ENCODE measurements around the gene CSF1R. TPM values are rescaled to one million over a fixed set of nuclear protein-coding genes. Genes with fewer than 3 reads are reported as not detected.

Gene CSF1R
- total and polyA plus RNA-seq, 7 donors, result 1.2 to 20.0 (median 4.2) TPM

DNA sequence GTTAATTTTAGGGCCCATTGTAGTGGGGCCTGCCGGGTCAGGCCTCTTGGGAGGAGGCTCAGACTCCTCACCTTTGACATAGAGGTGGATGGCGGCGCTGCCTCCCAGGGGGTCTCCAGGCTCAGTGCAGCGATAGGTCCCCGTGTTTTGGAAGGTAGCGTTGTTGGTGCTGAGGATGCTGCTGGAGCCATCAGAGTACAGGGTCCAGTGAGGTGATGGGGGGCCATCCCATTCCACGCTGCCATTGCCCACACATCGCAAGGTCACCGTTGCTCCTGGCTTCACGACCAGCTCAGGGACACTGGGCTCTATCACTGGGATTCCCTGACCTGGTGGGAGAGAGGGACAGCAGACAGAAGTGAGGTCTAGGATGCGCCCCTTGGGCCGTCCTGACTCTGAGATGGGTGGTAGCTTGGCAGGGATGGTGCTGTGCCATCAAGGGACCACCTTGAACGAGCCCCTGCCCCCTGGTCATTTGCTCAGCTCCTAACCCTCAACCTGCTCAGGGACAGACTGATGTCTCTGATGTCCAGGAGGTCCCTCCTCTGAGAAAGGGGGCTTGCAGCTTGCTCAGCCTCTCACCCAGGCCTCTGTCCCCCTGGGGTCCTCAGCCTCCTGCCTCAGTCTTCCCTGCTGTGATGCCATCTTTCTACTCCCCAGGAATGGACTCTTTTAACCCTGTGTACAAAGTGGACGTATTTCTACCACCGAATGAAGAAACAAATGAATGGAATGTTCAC lies 5.5 kb downstream of the CSF1R start:
- no peak overlapping the region for H3K27ac ChIP-seq
- H3K4me3 ChIP-seq, result no peak overlapping the region
- H3K9me3 ChIP-seq, result no peaks in the 10 kb centered on the region
- no peak for TF ChIP-seq CTCF (IDR thresholded peaks at IDR 0.05)
- DNase-seq (no peak), ATAC-seq (no peak)
- H3K36me3 ChIP-seq (ENCODE audit: insufficient read depth in 1 of 2, low read depth in 1 of 2), result no peaks in the 10 kb centered on the region
- intact Hi-C loops (cut with DNase I), result no loop called here
- H3K27me3 ChIP-seq (ENCODE audit: insufficient read depth in 3 of 3, low read length in 2 of 3), result no peaks in the 10 kb centered on the region
- H3K4me1 ChIP-seq, result no peaks in the 10 kb centered on the region
- WGBS, 3 donors, result 81 to 86% (median 81%) methylated on average over 15 of the region's 15 CpGs

- no peak for TF ChIP-seq CTCF (IDR thresholded peaks at IDR 0.05)
- Histone ChIP-seq H3K4me3 (no peak overlapping the region), H3K36me3 (ENCODE audit: insufficient read depth in 1 of 2, low read depth in 1 of 2) (no peaks in the 10 kb centered on the region), H3K27me3 (ENCODE audit: insufficient read depth in 3 of 3, low read length in 2 of 3) (no peaks in the 10 kb centered on the region), H3K9me3 (no peaks in the 10 kb centered on the region), H3K4me1 (no peaks in the 10 kb centered on the region), H3K27ac (no peak overlapping the region)
- intact Hi-C loops (cut with DNase I), result no loop called here
- DNase-seq (peak in 1 of 2 donors; percentile 35), ATAC-seq (no peak)
- WGBS, 3 donors, result 93 to 97% (median 94%) methylated on average over 19 of the region's 19 CpGs
Measured at GRCh38 chr5:150079909-150080461, 6.4 kb downstream of the CSF1R start.

DNA sequence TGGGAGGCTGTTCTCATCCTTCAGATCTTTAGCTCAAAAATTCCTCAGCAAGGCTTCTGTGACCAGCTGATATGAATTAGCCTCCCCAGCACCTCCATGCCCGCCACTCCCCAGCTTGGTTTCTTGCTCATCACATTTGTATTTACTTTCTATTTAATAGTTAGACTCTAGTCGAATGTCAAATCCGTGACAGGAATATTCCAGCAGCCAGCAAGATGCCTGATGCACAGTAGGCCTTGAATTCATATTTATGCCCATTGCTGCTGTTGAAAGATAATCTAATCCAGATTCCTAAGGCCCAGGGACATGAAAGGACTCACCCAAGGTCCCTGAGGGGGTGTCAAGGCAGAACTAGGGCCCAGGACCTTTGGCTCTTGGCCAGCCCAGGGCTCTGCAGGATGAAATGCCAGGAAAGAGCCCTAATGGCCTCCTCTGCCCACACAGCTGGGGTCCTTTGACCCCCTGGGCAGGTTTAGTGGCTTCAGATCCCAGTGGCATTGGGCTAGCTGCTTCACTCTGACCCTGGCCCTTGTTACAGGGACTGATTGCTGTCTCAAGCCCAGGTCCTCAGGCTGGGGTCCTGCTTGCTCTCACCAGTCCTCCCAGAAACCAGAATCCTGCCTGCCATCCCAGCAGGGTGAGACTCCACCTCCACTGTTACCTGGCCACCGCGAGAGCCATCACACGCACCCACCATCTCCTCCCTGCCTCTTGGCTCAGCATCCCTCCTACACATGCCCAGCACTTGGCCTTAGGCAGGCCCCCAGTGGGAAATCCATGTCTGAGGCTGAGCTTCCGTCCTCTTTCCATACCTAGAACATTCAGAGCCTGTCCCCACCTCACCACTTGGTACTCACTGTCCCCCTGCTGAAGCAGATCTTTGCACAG lies 7.3 kb downstream of the CSF1R start:
- intact Hi-C loops (cut with DNase I), result no loop called here
- H3K27ac ChIP-seq, result no peak overlapping the region
- peak in 1 of 2 donors; percentile 45 for DNase-seq
- no peaks in the 10 kb centered on the region for H3K27me3 ChIP-seq (ENCODE audit: insufficient read depth in 3 of 3, low read length in 2 of 3)
- no peak for TF ChIP-seq CTCF (IDR thresholded peaks at IDR 0.05)
- no peaks in the 10 kb centered on the region for H3K9me3 ChIP-seq
- H3K4me3 ChIP-seq, result no peak overlapping the region
- WGBS, 3 donors, result 91 to 94% (median 92%) methylated on average over 7 of the region's 7 CpGs
- no peak for ATAC-seq
- H3K36me3 ChIP-seq (ENCODE audit: insufficient read depth in 1 of 2, low read depth in 1 of 2), result no peaks in the 10 kb centered on the region
- no peaks in the 10 kb centered on the region for H3K4me1 ChIP-seq

DNA sequence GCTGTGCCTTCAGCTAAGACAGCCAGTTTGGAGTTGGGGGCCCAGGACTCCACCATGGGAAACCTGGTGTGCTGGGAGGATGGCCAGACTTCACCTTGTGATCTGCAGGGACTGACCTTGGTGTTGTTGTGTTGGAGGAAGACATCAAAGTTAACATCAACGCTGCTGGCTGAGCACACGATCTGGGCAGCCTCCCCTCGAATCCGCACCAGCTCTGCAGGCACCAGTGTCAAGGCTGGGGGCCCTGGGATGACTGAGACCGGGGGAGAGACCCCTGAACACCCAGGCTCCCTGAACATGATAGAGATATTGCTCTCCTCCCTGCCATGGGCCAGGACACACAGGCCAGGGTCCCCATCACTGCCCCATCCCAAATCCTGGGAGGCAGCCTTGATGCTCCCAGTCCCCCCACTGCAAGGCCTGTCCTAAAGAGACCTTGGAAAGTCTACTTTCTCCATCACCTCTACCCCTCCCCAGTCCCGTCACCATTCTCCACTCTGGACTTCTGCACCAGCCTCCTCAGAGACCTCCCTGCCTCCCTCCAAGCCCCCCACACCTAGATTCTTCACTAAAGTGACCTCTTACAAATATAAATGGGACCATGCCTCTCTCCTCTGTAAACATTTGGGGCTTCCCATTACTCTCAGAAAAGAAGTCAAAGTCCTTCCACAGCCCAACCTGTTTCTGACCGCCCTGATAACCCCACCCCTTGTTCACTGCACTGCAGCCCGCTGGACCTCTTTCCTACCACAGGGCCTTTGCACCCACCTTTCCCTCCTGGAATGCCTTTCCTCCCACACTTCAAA lies 8.2 kb downstream of the CSF1R start:
- no peaks in the 10 kb centered on the region for H3K9me3 ChIP-seq
- no peak for TF ChIP-seq CTCF (IDR thresholded peaks at IDR 0.05)
- no peaks in the 10 kb centered on the region for H3K4me1 ChIP-seq
- no peaks in the 10 kb centered on the region for H3K36me3 ChIP-seq (ENCODE audit: insufficient read depth in 1 of 2, low read depth in 1 of 2)
- intact Hi-C loops (cut with DNase I), result no loop called here
- DNase-seq, result peak in 1 of 2 donors; percentile 31
- 89 to 97% (median 92%) methylated on average over 8 of the region's 8 CpGs for WGBS, 3 donors
- no peak overlapping the region for H3K27ac ChIP-seq
- ATAC-seq, result no peak
- H3K27me3 ChIP-seq (ENCODE audit: insufficient read depth in 3 of 3, low read length in 2 of 3), result no peaks in the 10 kb centered on the region
- H3K4me3 ChIP-seq, result no peak overlapping the region

All from psoas muscle (tissue), 8 donors.